ENCODE measurements around the gene LRRC41.
"Not testable (repeated sequence)": the region's sequence is repeated elsewhere in the genome, so short reads cannot be mapped to it uniquely, and the experiment has no call there.

LRRC41 gene, protein sequence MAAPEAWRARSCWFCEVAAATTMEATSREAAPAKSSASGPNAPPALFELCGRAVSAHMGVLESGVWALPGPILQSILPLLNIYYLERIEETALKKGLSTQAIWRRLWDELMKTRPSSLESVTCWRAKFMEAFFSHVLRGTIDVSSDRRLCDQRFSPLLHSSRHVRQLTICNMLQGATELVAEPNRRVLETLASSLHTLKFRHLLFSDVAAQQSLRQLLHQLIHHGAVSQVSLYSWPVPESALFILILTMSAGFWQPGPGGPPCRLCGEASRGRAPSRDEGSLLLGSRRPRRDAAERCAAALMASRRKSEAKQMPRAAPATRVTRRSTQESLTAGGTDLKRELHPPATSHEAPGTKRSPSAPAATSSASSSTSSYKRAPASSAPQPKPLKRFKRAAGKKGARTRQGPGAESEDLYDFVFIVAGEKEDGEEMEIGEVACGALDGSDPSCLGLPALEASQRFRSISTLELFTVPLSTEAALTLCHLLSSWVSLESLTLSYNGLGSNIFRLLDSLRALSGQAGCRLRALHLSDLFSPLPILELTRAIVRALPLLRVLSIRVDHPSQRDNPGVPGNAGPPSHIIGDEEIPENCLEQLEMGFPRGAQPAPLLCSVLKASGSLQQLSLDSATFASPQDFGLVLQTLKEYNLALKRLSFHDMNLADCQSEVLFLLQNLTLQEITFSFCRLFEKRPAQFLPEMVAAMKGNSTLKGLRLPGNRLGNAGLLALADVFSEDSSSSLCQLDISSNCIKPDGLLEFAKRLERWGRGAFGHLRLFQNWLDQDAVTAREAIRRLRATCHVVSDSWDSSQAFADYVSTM

GRCh38 chr1:46303038-46303871 is at the start of gene LRRC41, which contains the start of gene UQCRH:
TSS of gene LRRC41 (minus strand) at chr1:46303616. CDS start at chr1:46303322, 294 bp downstream.
TSS of gene UQCRH (plus strand) at chr1:46303698. CDS start at chr1:46303767, 69 bp downstream.
- DNase-seq (ENCODE audit: low read depth in 1 of 2, low spot score in 1 of 2), result peak; percentile 90 to 91

DNA sequence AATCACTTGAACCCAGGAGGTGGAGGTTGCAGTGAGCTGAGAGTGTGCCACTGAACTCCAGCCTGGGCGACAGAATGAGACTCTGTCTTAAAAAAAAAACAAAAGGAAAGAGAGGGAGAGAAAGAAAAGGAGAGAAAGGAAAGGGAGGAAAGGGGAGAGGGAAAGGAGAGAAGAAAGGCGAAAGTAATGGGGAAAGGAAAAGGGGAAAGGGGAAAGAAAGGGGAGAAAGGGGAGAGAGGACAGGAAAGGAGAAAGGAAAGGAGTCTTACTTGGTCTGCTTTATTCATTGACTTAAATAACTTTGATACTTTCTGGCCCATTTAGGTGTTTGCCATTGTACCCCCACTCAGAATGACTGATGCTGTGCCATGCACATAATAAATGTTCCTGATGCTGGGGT is 48.9 kb upstream of the LRRC41 start:
- no peak for DNase-seq (ENCODE audit: low read depth in 1 of 2, low spot score in 1 of 2)

GRCh38 chr1:46345281-46345680 is 41.9 kb upstream of the LRRC41 start:
- DNase-seq (ENCODE audit: low read depth in 1 of 2, low spot score in 1 of 2), result no peak

GRCh38 chr1:46344481-46344880 is 41.1 kb upstream of the LRRC41 start:
- no peak for DNase-seq (ENCODE audit: low read depth in 1 of 2, low spot score in 1 of 2)

DNA sequence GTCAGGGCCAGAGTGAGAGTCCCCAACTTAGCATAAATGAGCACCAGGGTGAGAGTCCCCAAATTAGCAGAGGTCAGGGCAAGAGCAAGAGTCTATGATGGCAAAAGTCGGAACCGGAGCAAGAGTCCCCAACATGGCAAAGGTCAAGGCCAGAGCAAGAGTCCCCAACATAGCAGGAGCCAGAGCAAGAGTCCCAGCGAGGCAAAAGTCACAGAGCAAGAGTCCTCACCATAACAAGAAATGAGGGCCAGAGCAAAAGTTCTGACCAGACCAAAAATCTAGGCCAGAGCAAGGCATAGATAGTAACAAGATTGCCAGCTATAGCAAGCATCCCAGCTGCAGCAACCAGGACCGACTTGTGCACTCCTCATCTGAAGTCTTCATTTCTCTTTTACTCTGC is 40.3 kb upstream of the LRRC41 start:
- no peak for DNase-seq (ENCODE audit: low read depth in 1 of 2, low spot score in 1 of 2)

GRCh38 chr1:46343351-46343695 is 39.9 kb upstream of the LRRC41 start:
- no peak for DNase-seq (ENCODE audit: low read depth in 1 of 2, low spot score in 1 of 2)

GRCh38 chr1:46342677-46343350 is 39.4 kb upstream of the LRRC41 start:
- no peak for DNase-seq (ENCODE audit: low read depth in 1 of 2, low spot score in 1 of 2)

GRCh38 chr1:46342084-46342656 is 38.8 kb upstream of the LRRC41 start:
- DNase-seq (ENCODE audit: low read depth in 1 of 2, low spot score in 1 of 2), result no peak

GRCh38 chr1:46341222-46342083 is 38.0 kb upstream of the LRRC41 start:
- no peak for DNase-seq (ENCODE audit: low read depth in 1 of 2, low spot score in 1 of 2)

- DNase-seq (ENCODE audit: low read depth in 1 of 2, low spot score in 1 of 2), result peak; percentile 70 to 84
Measured at GRCh38 chr1:46340404-46341221, 37.2 kb upstream of the LRRC41 start, which contains the start of gene NSUN4. TSS of gene NSUN4 (plus strand) at chr1:46340807. CDS start at chr1:46340827, 20 bp downstream.

DNA sequence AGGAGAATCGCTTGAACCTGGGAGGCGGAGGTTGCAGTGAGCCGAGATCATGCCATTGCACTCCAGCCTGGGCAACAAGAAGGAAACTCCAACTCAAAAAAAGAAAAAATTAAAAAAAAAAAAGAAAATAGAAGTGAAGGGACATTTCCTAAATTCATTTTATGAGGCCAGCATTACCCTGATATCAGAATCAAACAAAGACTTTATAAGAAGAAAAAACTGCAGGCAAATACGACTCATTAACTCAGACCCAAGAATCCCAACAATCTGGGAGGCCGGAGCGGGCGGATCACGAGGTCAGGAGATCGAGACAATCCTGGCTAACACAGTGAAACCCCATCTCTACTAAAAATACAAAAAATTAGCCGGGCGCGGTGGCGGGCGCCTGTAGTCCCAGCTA is 34.0 kb upstream of the LRRC41 start:
- DNase-seq (ENCODE audit: low read depth in 1 of 2, low spot score in 1 of 2), result not testable (repeated sequence)

GRCh38 chr1:46335081-46335480 is 31.7 kb upstream of the LRRC41 start:
- DNase-seq (ENCODE audit: low read depth in 1 of 2, low spot score in 1 of 2), result no peak

- no peak for DNase-seq (ENCODE audit: low read depth in 1 of 2, low spot score in 1 of 2)
Measured at GRCh38 chr1:46334030-46334384, 30.6 kb upstream of the LRRC41 start.

- DNase-seq (ENCODE audit: low read depth in 1 of 2, low spot score in 1 of 2), result no peak
Measured at GRCh38 chr1:46333300-46334029, 30.0 kb upstream of the LRRC41 start.

DNA sequence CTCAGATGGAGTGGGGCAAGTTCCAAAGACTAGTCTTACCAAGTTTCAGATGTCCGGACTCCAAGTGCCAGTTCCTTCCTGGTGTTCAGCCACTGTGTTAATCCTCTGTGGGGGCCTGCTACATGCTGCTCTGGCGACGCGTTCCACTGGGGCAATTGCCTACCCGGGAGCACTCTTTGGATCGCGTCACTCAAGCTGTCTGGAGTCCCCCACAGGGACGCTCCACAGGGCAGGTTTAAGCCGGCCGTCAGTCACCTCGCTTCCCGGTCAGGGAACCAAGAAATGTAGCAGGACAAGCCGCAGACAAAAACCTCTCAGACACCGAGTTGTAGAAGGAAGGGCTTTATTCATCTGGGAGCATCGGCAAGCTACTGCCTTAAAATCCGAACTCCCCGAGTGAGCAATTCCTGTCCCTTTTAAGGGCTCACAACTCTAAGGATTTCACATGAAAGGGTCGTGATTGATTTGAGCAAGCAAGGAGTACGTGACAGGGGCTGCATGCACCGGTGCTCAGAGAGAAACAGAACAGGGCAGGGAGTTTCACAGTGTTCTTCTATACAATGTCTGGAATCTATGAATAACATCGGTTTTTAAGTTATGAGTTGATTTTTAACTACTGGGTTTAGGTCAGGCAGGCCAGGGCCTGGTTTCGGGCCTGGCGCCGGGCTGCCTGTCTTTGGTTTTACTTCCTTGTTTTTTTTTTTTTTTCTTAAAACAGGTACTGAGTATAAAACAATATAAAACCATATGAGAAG is 28.5 kb upstream of the LRRC41 start:
- DNase-seq (ENCODE audit: low read depth in 1 of 2, low spot score in 1 of 2), result not testable (repeated sequence)

DNA sequence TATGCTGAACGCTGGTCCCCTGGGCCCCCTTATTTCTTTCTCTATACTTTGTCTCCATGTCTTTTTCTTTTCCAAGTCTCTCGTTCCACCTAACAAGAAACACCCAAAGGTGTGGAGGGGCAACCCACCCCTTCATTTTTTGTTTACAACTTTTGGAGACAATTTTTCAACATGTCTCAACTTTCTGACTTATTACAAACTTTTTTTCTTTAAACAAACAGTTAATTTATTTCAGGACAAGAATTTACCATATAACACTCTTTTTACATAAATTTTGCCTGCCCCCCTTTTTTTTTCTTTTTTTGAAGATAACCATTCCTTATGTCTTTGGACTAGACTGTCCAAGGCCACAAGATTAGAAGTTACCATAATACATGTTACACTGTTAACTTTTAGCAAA is 27.0 kb upstream of the LRRC41 start:
- not testable (repeated sequence) for DNase-seq (ENCODE audit: low read depth in 1 of 2, low spot score in 1 of 2)

- DNase-seq (ENCODE audit: low read depth in 1 of 2, low spot score in 1 of 2), result not testable (repeated sequence)
Measured at GRCh38 chr1:46329807-46330206, 26.4 kb upstream of the LRRC41 start.
